HG02642 (cell line): ENCODE measurements around the gene RNF121.

ENCODE experiments used
- ATAC-seq: cut with Tn5 transposase; IDR thresholded peaks from one replicate; pipeline ENCODE4 v1.9.1; 2021; ENCODE audit warnings: mild to moderate bottlenecking; ENCODE audit not compliant: unreplicated experiment, poor library complexity

The RNF121 gene

GRCh38 chr11:71933141-71933933, 4.5 kb downstream of the RNF121 start:
- no peak for ATAC-seq

- ATAC-seq: no peak
These were observed 5.4 kb downstream of the RNF121 start for GRCh38 chr11:71934213-71934612.

- no peak for ATAC-seq
These were observed 6.6 kb downstream of the RNF121 start for GRCh38 chr11:71935338-71935925.

- ATAC-seq: no peak
These were observed 8.0 kb downstream of the RNF121 start for GRCh38 chr11:71936825-71937224.

GRCh38 chr11:71937826-71938225, 9.0 kb downstream of the RNF121 start:
- no peak for ATAC-seq

GRCh38 chr11:71940561-71941219, 11.8 kb downstream of the RNF121 start:
- no peak for ATAC-seq

- ATAC-seq: no peak
These were observed 17.3 kb downstream of the RNF121 start for GRCh38 chr11:71946144-71946571.

GRCh38 chr11:71947498-71947897, 18.7 kb downstream of the RNF121 start:
- ATAC-seq: no peak

- no peak for ATAC-seq
These were observed 19.6 kb downstream of the RNF121 start for GRCh38 chr11:71948314-71949027.

GRCh38 chr11:71949034-71949433, 20.2 kb downstream of the RNF121 start:
- ATAC-seq: no peak

- no peak for ATAC-seq
These were observed 23.0 kb downstream of the RNF121 start for GRCh38 chr11:71951741-71952310.

- ATAC-seq: no peak
These were observed 27.1 kb downstream of the RNF121 start for GRCh38 chr11:71955898-71956456.

GRCh38 chr11:71962428-71963038, 33.7 kb downstream of the RNF121 start:
- no peak for ATAC-seq

GRCh38 chr11:71963468-71963867, 34.6 kb downstream of the RNF121 start:
- no peak for ATAC-seq

- no peak for ATAC-seq
These were observed 35.8 kb downstream of the RNF121 start for GRCh38 chr11:71964641-71965040.

- no peak for ATAC-seq
These were observed 42.8 kb downstream of the RNF121 start for GRCh38 chr11:71971680-71972079.

- no peak for ATAC-seq
These were observed 47.7 kb downstream of the RNF121 start for GRCh38 chr11:71976551-71976950.

GRCh38 chr11:71977090-71977489, 48.2 kb downstream of the RNF121 start:
- ATAC-seq: no peak

- no peak for ATAC-seq
These were observed 49.0 kb downstream of the RNF121 start for GRCh38 chr11:71977743-71978418.
